Fibroblast of villous mesenchyme (primary cell): ENCODE measurements around the gene GMDS. TPM values are rescaled to one million over a fixed set of nuclear protein-coding genes. Genes with fewer than 3 reads are reported as not detected.

ENCODE experiments used
- DNase-seq: peaks from one replicate; pipeline ENCODE4 v3.0.0-alpha.2; 2010; ENCODE audit warnings: low read depth
- H3K4me3 ChIP-seq: 2 replicates; pipeline ENCODE4 v1.5.1; 2011; ENCODE audit warnings: low read depth, mild to moderate bottlenecking, low read length
- CTCF ChIP-seq: IDR thresholded peaks from 2 replicates; pipeline ENCODE4 v1.5.1; 2012; ENCODE audit warnings: low read depth, mild to moderate bottlenecking, low read length; ENCODE audit not compliant: insufficient read depth
- total RNA-seq: library from RNA; depleted of rRNA; stranded (reverse); fragments of >200 nt; gene quantifications from 2 replicates; pipeline ENCODE4 v1.2.3, GENCODE V29; 2012

The GMDS gene
- total RNA-seq, 1 donor, result 6.5 TPM

- TF ChIP-seq CTCF, result no peak
- DNase-seq, result peak; percentile 75
- H3K4me3 ChIP-seq, result no peak overlapping the region
Observed at GRCh38 chr6:1872649-1873131, 372.7 kb downstream of the GMDS start.

- DNase-seq, result no peak
- no peak for TF ChIP-seq CTCF
- H3K4me3 ChIP-seq, result no peak overlapping the region
Observed at GRCh38 chr6:1871724-1872315, 373.6 kb downstream of the GMDS start.

- TF ChIP-seq CTCF, result no peak
- no peak for DNase-seq
- H3K4me3 ChIP-seq, result no peak overlapping the region
Observed at GRCh38 chr6:1870932-1871331, 374.5 kb downstream of the GMDS start.

- no peak overlapping the region for H3K4me3 ChIP-seq
- TF ChIP-seq CTCF, result no peak
- no peak for DNase-seq
Observed at GRCh38 chr6:1870251-1870650, 375.2 kb downstream of the GMDS start.

- no peak overlapping the region for H3K4me3 ChIP-seq
- DNase-seq, result no peak
- TF ChIP-seq CTCF, result no peak
Observed at GRCh38 chr6:1869769-1870168, 375.6 kb downstream of the GMDS start.

- TF ChIP-seq CTCF, result no peak
- no peak for DNase-seq
- H3K4me3 ChIP-seq, result no peak overlapping the region
Observed at GRCh38 chr6:1869308-1869707, 376.1 kb downstream of the GMDS start.
